HepG2 (cell line): ENCODE results near the gene RSRC2. TPM values are rescaled to one million over a fixed set of nuclear protein-coding genes. Genes with fewer than 3 reads are reported as not detected.

Experiments
- BRD4 ChIP-seq: sonication (generic); formaldehyde crosslinking; IDR thresholded peaks from 2 replicates; pipeline ENCODE4 v1.4.0; 2020; ENCODE audit warnings: missing genetic modification reagents
- FOXK1 ChIP-seq: sonication (generic); formaldehyde crosslinking; IDR thresholded peaks from 2 replicates; pipeline ENCODE4 v1.4.0; 2020; ENCODE audit warnings: low read depth, missing genetic modification reagents, borderline replicate concordance
- HCFC1 ChIP-seq: fragments of 150-350 bp; IDR thresholded peaks from 2 replicates; pipeline ENCODE4 v1.6.1; 2014; ENCODE audit warnings: low read depth, low read length
- SNRNP70 ChIP-seq: fragments of 200-400 bp; formaldehyde crosslinking; IDR thresholded peaks from 2 replicates; pipeline ENCODE4 v1.6.1; 2017; ENCODE audit warnings: mild to moderate bottlenecking, low read depth, low read length, moderate library complexity
- ZBTB20 ChIP-seq: sonication (generic); formaldehyde crosslinking; IDR thresholded peaks from 2 replicates; pipeline ENCODE4 v1.8.1; 2023; ENCODE audit warnings: missing genetic modification reagents, low read depth, mild to moderate bottlenecking, borderline replicate concordance
- ZFP1 ChIP-seq: IDR thresholded peaks from 2 replicates; pipeline ENCODE4 v1.6.1; 2016
- ZFP62 ChIP-seq: sonication (generic); formaldehyde crosslinking; IDR thresholded peaks from 2 replicates; pipeline ENCODE4 v1.4.0; 2020; ENCODE audit warnings: missing genetic modification reagents
- ZFX ChIP-seq: sonication (generic); formaldehyde crosslinking; IDR thresholded peaks from 2 replicates; pipeline ENCODE4 v1.4.0; 2020; ENCODE audit warnings: mild to moderate bottlenecking, low read depth, missing genetic modification reagents, moderate library complexity
- ZNF180 ChIP-seq: sonication (generic); formaldehyde crosslinking; IDR thresholded peaks from 2 replicates; pipeline ENCODE4 v1.4.0; 2020; ENCODE audit warnings: low read depth, missing genetic modification reagents, borderline replicate concordance
- ZNF430 ChIP-seq: sonication (generic); formaldehyde crosslinking; IDR thresholded peaks from 2 replicates; pipeline ENCODE4 v1.9.0; 2021; ENCODE audit warnings: mild to moderate bottlenecking, missing genetic modification reagents
- polyA plus RNA-seq, 8 experiments: library from polyadenylated mRNA; depleted of rRNA in 3 of 8; stranded (reverse) in 7 of 8; unstranded in 1 of 8; fragments of >200 nt; fragmentation: Illumina TruSeq in 4 of 8; extraction: Trizol in 4 of 8; gene quantifications; 2 replicates each; pipeline versions ENCODE4 v1.2.1 to v1.2.3, GENCODE V29; 2011 to 2016; ENCODE audit warnings: low read depth in 4 of 8, missing spikeins in 1 of 8, mixed read lengths in 1 of 8; ENCODE audit not compliant: insufficient read depth in 1 of 8
- total RNA-seq, 5 experiments: library from RNA; depleted of rRNA; stranded (reverse); fragments of >200 nt; fragmentation: Illumina TruSeq; extraction: Trizol; gene quantifications; 2 replicates each; pipeline ENCODE4 v1.2.3, GENCODE V29; 2016; ENCODE audit warnings: low read depth in 1 of 5
- TF ChIP-seq, protein P1 (sequence below): sonication (generic); formaldehyde crosslinking; IDR thresholded peaks from 2 replicates; pipeline ENCODE4 v1.8.1; 2022; ENCODE audit warnings: mild to moderate bottlenecking, missing genetic modification reagents
- TF ChIP-seq, protein P2 (sequence below): sonication (generic); formaldehyde crosslinking; IDR thresholded peaks from 2 replicates; pipeline ENCODE4 v1.4.0; 2020; ENCODE audit warnings: missing genetic modification reagents
- TF ChIP-seq, protein P3 (sequence below): sonication (generic); formaldehyde crosslinking; IDR thresholded peaks from 2 replicates; pipeline ENCODE4 v1.5.1; 2020; ENCODE audit warnings: mild to moderate bottlenecking, missing genetic modification reagents, moderate library complexity
- TF ChIP-seq, protein P4 (sequence below): sonication (generic); formaldehyde crosslinking; IDR thresholded peaks from 2 replicates; pipeline ENCODE4 v1.5.0; 2020; ENCODE audit warnings: mild to moderate bottlenecking, low read depth, missing genetic modification reagents, borderline replicate concordance
- TF ChIP-seq, protein P5 (sequence below): sonication (generic); formaldehyde crosslinking; IDR thresholded peaks from 2 replicates; pipeline ENCODE4 v1.5.0; 2020; ENCODE audit warnings: mild to moderate bottlenecking, missing genetic modification reagents
- TF ChIP-seq, protein P6 (sequence below): sonication (generic); formaldehyde crosslinking; IDR thresholded peaks from 2 replicates; pipeline ENCODE4 v1.4.0; 2020; ENCODE audit warnings: missing genetic modification reagents
- TF ChIP-seq, protein P7 (sequence below): sonication (generic); formaldehyde crosslinking; IDR thresholded peaks from 2 replicates; pipeline ENCODE4 v1.5.0; 2020; ENCODE audit warnings: missing genetic modification reagents
- TF ChIP-seq, protein P8 (sequence below): IDR thresholded peaks from 2 replicates; pipeline ENCODE4 v1.6.1; 2016; ENCODE audit warnings: mild to moderate bottlenecking, missing biosample characterization, missing genetic modification reagents

Gene RSRC2
- total and polyA plus RNA-seq, 2 of the 13 experiments (the other 11 are each of a cell fraction or from before 2014, with no cell fraction given) = 31.4 to 77.8 TPM

DNA sequence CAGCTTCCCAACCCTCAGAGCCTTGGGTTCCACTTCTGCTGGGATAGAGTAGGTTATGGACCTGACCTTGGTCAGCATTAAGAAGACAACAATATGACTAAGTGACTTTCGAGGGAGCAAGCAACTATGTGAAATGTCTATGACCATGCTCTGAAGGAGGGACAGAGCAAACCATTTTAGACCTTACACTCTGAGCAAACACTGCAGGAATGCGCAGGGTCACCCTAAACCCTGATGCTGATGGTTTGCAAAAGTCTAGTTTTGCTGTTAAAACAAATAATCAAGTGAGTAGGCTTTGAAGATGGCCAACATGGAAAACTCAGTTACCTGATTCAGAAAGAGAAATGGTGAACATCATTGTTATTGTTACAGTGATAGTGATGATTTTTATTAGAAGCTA, 34.7 kb downstream of the RSRC2 start (continued):
- TF ChIP-seq, protein P1, sequence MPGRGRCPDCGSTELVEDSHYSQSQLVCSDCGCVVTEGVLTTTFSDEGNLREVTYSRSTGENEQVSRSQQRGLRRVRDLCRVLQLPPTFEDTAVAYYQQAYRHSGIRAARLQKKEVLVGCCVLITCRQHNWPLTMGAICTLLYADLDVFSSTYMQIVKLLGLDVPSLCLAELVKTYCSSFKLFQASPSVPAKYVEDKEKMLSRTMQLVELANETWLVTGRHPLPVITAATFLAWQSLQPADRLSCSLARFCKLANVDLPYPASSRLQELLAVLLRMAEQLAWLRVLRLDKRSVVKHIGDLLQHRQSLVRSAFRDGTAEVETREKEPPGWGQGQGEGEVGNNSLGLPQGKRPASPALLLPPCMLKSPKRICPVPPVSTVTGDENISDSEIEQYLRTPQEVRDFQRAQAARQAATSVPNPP (CRISPR knock-in tag) = no peak
- no peak; the same call in 1 of the 2 replicates for TF ChIP-seq ZNF430 (CRISPR knock-in tag)
- TF ChIP-seq ZFP1 (CRISPR knock-in tag) = no peak
- TF ChIP-seq, protein P2, sequence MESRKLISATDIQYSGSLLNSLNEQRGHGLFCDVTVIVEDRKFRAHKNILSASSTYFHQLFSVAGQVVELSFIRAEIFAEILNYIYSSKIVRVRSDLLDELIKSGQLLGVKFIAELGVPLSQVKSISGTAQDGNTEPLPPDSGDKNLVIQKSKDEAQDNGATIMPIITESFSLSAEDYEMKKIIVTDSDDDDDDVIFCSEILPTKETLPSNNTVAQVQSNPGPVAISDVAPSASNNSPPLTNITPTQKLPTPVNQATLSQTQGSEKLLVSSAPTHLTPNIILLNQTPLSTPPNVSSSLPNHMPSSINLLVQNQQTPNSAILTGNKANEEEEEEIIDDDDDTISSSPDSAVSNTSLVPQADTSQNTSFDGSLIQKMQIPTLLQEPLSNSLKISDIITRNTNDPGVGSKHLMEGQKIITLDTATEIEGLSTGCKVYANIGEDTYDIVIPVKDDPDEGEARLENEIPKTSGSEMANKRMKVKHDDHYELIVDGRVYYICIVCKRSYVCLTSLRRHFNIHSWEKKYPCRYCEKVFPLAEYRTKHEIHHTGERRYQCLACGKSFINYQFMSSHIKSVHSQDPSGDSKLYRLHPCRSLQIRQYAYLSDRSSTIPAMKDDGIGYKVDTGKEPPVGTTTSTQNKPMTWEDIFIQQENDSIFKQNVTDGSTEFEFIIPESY (CRISPR knock-in tag) = no peak; the same call in 1 of the 2 replicates
- TF ChIP-seq, protein P3, sequence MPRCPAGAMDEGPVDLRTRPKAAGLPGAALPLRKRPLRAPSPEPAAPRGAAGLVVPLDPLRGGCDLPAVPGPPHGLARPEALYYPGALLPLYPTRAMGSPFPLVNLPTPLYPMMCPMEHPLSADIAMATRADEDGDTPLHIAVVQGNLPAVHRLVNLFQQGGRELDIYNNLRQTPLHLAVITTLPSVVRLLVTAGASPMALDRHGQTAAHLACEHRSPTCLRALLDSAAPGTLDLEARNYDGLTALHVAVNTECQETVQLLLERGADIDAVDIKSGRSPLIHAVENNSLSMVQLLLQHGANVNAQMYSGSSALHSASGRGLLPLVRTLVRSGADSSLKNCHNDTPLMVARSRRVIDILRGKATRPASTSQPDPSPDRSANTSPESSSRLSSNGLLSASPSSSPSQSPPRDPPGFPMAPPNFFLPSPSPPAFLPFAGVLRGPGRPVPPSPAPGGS (CRISPR knock-in tag) = no peak
- TF ChIP-seq SNRNP70 = no peak
- TF ChIP-seq, protein P4, sequence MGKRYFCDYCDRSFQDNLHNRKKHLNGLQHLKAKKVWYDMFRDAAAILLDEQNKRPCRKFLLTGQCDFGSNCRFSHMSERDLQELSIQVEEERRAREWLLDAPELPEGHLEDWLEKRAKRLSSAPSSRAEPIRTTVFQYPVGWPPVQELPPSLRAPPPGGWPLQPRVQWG (CRISPR knock-in tag) = no peak
- TF ChIP-seq, protein P5, sequence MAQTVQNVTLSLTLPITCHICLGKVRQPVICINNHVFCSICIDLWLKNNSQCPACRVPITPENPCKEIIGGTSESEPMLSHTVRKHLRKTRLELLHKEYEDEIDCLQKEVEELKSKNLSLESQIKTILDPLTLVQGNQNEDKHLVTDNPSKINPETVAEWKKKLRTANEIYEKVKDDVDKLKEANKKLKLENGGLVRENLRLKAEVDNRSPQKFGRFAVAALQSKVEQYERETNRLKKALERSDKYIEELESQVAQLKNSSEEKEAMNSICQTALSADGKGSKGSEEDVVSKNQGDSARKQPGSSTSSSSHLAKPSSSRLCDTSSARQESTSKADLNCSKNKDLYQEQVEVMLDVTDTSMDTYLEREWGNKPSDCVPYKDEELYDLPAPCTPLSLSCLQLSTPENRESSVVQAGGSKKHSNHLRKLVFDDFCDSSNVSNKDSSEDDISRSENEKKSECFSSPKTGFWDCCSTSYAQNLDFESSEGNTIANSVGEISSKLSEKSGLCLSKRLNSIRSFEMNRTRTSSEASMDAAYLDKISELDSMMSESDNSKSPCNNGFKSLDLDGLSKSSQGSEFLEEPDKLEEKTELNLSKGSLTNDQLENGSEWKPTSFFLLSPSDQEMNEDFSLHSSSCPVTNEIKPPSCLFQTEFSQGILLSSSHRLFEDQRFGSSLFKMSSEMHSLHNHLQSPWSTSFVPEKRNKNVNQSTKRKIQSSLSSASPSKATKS (CRISPR knock-in tag) = no peak
- TF ChIP-seq HCFC1 = no peak
- no peak for TF ChIP-seq FOXK1 (CRISPR knock-in tag)
- TF ChIP-seq, protein P6, sequence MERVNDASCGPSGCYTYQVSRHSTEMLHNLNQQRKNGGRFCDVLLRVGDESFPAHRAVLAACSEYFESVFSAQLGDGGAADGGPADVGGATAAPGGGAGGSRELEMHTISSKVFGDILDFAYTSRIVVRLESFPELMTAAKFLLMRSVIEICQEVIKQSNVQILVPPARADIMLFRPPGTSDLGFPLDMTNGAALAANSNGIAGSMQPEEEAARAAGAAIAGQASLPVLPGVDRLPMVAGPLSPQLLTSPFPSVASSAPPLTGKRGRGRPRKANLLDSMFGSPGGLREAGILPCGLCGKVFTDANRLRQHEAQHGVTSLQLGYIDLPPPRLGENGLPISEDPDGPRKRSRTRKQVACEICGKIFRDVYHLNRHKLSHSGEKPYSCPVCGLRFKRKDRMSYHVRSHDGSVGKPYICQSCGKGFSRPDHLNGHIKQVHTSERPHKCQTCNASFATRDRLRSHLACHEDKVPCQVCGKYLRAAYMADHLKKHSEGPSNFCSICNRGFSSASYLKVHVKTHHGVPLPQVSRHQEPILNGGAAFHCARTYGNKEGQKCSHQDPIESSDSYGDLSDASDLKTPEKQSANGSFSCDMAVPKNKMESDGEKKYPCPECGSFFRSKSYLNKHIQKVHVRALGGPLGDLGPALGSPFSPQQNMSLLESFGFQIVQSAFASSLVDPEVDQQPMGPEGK (CRISPR knock-in tag) = peak; percentile 31; the same call in 1 of the 2 replicates
- no peak for TF ChIP-seq ZNF180 (CRISPR knock-in tag)
- TF ChIP-seq ZBTB20 (CRISPR knock-in tag) = no peak
- TF ChIP-seq ZFP62 (CRISPR knock-in tag) = no peak
- TF ChIP-seq BRD4 (CRISPR knock-in tag) = no peak
- TF ChIP-seq, protein P7, sequence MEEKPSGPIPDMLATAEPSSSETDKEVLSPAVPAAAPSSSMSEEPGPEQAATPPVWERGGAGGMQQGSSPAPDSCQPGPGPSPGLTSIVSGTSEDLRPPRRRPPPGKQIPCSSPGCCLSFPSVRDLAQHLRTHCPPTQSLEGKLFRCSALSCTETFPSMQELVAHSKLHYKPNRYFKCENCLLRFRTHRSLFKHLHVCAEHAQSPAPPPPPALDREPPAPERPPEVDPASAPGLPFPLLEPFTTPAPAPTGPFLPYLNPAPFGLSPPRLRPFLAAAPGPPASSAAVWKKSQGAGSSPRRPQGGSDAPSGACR (CRISPR knock-in tag) = no peak
- TF ChIP-seq, protein P8, sequence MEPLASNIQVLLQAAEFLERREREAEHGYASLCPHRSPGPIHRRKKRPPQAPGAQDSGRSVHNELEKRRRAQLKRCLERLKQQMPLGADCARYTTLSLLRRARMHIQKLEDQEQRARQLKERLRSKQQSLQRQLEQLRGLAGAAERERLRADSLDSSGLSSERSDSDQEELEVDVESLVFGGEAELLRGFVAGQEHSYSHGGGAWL (CRISPR knock-in tag) = no peak
- TF ChIP-seq ZFX (CRISPR knock-in tag) = no peak
